ENCODE results near the gene NOS1AP.

NOS1AP gene

GRCh38 chr1:162319493-162320175, 250.1 kb downstream of the NOS1AP start:
- Histone ChIP-seq H3K14ac (ENCODE audit: low read length in 2 of 2) (no peak overlapping the region), H2AK5ac (ENCODE audit: low read length, severe bottlenecking) (no peak overlapping the region), H3K4me3 (ENCODE audit: insufficient read depth in 1 of 2, low read depth in 1 of 2, low read length in 2 of 2) (no peak overlapping the region), H3K4me1 (ENCODE audit: control insufficient read depth, insufficient read depth, low read depth, low read length) (peaks cover 6% of the 10 kb centered on the region), H3K27me3 (ENCODE audit: control insufficient read depth in 1 of 2, insufficient read depth in 1 of 2, low read length in 2 of 2) (peaks cover 0 to 26% of the 10 kb centered on the region in 2 experiments), H3K9ac (ENCODE audit: low read length) (no peak overlapping the region), H2BK12ac (ENCODE audit: low read length in 2 of 2) (no peak overlapping the region), H2AFZ (ENCODE audit: low read depth, low read length) (no peak overlapping the region), H2BK120ac (ENCODE audit: low read depth, low read length) (no peak overlapping the region), H4K8ac (ENCODE audit: low read length) (no peak overlapping the region), H2BK5ac (ENCODE audit: low read depth, low read length, poor library complexity, severe bottlenecking) (no peak overlapping the region), H3K79me1 (replicated peaks; ENCODE audit: low read length, poor library complexity, severe bottlenecking) (no peaks in the 10 kb centered on the region), H3K23ac (ENCODE audit: low read length in 2 of 2) (no peak overlapping the region), H3K36me3 (ENCODE audit: control insufficient read depth in 1 of 2, insufficient read depth in 2 of 2, low read depth in 1 of 2, low read length in 2 of 2) (no peaks in the 10 kb centered on the region), H3K9me3 (ENCODE audit: control insufficient read depth, low read length) (no peaks in the 10 kb centered on the region), H2BK15ac (ENCODE audit: low read depth, poor library complexity, severe bottlenecking) (no peak overlapping the region), H3K18ac (ENCODE audit: low read depth in 1 of 2, low read length in 2 of 2) (no peak overlapping the region), H3K4ac (ENCODE audit: low read depth in 1 of 2, low read length in 2 of 2) (no peak overlapping the region), H3K27ac (ENCODE audit: low read length, poor library complexity, severe bottlenecking) (no peak overlapping the region), H3K4me2 (ENCODE audit: low read length, poor library complexity, severe bottlenecking) (no peak overlapping the region), H4K91ac (ENCODE audit: low read length) (no peak overlapping the region)
- DNase-seq = no peak
- WGBS = 84% methylated on average over 9 of the region's 9 CpGs

GRCh38 chr1:162321809-162322422, 252.4 kb downstream of the NOS1AP start:
- Histone ChIP-seq H3K14ac (ENCODE audit: low read length in 2 of 2) (no peak overlapping the region), H2AFZ (ENCODE audit: low read depth, low read length) (no peak overlapping the region), H2BK12ac (ENCODE audit: low read length in 2 of 2) (no peak overlapping the region), H2BK15ac (ENCODE audit: low read depth, poor library complexity, severe bottlenecking) (no peak overlapping the region), H3K27me3 (ENCODE audit: control insufficient read depth in 1 of 2, insufficient read depth in 1 of 2, low read length in 2 of 2) (peaks cover 0 to 26% of the 10 kb centered on the region in 2 experiments), H3K36me3 (ENCODE audit: control insufficient read depth in 1 of 2, insufficient read depth in 2 of 2, low read depth in 1 of 2, low read length in 2 of 2) (no peaks in the 10 kb centered on the region), H3K4me3 (ENCODE audit: insufficient read depth in 1 of 2, low read depth in 1 of 2, low read length in 2 of 2) (no peak overlapping the region), H3K4ac (ENCODE audit: low read depth in 1 of 2, low read length in 2 of 2) (no peak overlapping the region), H3K27ac (ENCODE audit: low read length, poor library complexity, severe bottlenecking) (no peak overlapping the region), H4K8ac (ENCODE audit: low read length) (no peak overlapping the region), H3K9me3 (ENCODE audit: control insufficient read depth, low read length) (no peaks in the 10 kb centered on the region), H3K4me1 (ENCODE audit: control insufficient read depth, insufficient read depth, low read depth, low read length) (peaks cover 6% of the 10 kb centered on the region), H3K23ac (ENCODE audit: low read length in 2 of 2) (no peak overlapping the region), H3K79me1 (replicated peaks; ENCODE audit: low read length, poor library complexity, severe bottlenecking) (no peaks in the 10 kb centered on the region), H3K4me2 (ENCODE audit: low read length, poor library complexity, severe bottlenecking) (no peak overlapping the region), H2AK5ac (ENCODE audit: low read length, severe bottlenecking) (no peak overlapping the region), H3K18ac (ENCODE audit: low read depth in 1 of 2, low read length in 2 of 2) (no peak overlapping the region), H3K9ac (ENCODE audit: low read length) (no peak overlapping the region), H4K91ac (ENCODE audit: low read length) (no peak overlapping the region), H2BK5ac (ENCODE audit: low read depth, low read length, poor library complexity, severe bottlenecking) (no peak overlapping the region), H2BK120ac (ENCODE audit: low read depth, low read length) (no peak overlapping the region)
- no peak for DNase-seq
- WGBS = 95% methylated on average over 2 of the region's 6 CpGs

GRCh38 chr1:162323023-162323422, 253.5 kb downstream of the NOS1AP start:
- H3K9me3 ChIP-seq (ENCODE audit: control insufficient read depth, low read length) = no peaks in the 10 kb centered on the region
- H3K4ac ChIP-seq (ENCODE audit: low read depth in 1 of 2, low read length in 2 of 2) = no peak overlapping the region
- no peaks in the 10 kb centered on the region for H3K79me1 ChIP-seq (replicated peaks; ENCODE audit: low read length, poor library complexity, severe bottlenecking)
- H2BK12ac ChIP-seq (ENCODE audit: low read length in 2 of 2) = no peak overlapping the region
- H3K4me1 ChIP-seq (ENCODE audit: control insufficient read depth, insufficient read depth, low read depth, low read length) = peaks cover 6% of the 10 kb centered on the region
- H3K23ac ChIP-seq (ENCODE audit: low read length in 2 of 2) = no peak overlapping the region
- H2BK15ac ChIP-seq (ENCODE audit: low read depth, poor library complexity, severe bottlenecking) = no peak overlapping the region
- no peak overlapping the region for H4K91ac ChIP-seq (ENCODE audit: low read length)
- no peak overlapping the region for H3K14ac ChIP-seq (ENCODE audit: low read length in 2 of 2)
- H3K4me2 ChIP-seq (ENCODE audit: low read length, poor library complexity, severe bottlenecking) = no peak overlapping the region
- H3K27ac ChIP-seq (ENCODE audit: low read length, poor library complexity, severe bottlenecking) = no peak overlapping the region
- 88% methylated on average over 4 of the region's 5 CpGs for WGBS
- no peak overlapping the region for H2BK120ac ChIP-seq (ENCODE audit: low read depth, low read length)
- no peak overlapping the region for H2AK5ac ChIP-seq (ENCODE audit: low read length, severe bottlenecking)
- peaks cover 0 to 18% of the 10 kb centered on the region in 2 experiments for H3K27me3 ChIP-seq (ENCODE audit: control insufficient read depth in 1 of 2, insufficient read depth in 1 of 2, low read length in 2 of 2)
- no peak for DNase-seq
- H3K4me3 ChIP-seq (ENCODE audit: insufficient read depth in 1 of 2, low read depth in 1 of 2, low read length in 2 of 2) = no peak overlapping the region
- no peak overlapping the region for H4K8ac ChIP-seq (ENCODE audit: low read length)
- no peak overlapping the region for H3K9ac ChIP-seq (ENCODE audit: low read length)
- no peak overlapping the region for H2BK5ac ChIP-seq (ENCODE audit: low read depth, low read length, poor library complexity, severe bottlenecking)
- H2AFZ ChIP-seq (ENCODE audit: low read depth, low read length) = no peak overlapping the region
- H3K18ac ChIP-seq (ENCODE audit: low read depth in 1 of 2, low read length in 2 of 2) = no peak overlapping the region
- H3K36me3 ChIP-seq (ENCODE audit: control insufficient read depth in 1 of 2, insufficient read depth in 2 of 2, low read depth in 1 of 2, low read length in 2 of 2) = no peaks in the 10 kb centered on the region

- no peak overlapping the region for H2BK5ac ChIP-seq (ENCODE audit: low read depth, low read length, poor library complexity, severe bottlenecking)
- no peak overlapping the region for H2AFZ ChIP-seq (ENCODE audit: low read depth, low read length)
- H2BK15ac ChIP-seq (ENCODE audit: low read depth, poor library complexity, severe bottlenecking) = no peak overlapping the region
- peaks cover 0 to 4% of the 10 kb centered on the region in 2 experiments for H3K27me3 ChIP-seq (ENCODE audit: control insufficient read depth in 1 of 2, insufficient read depth in 1 of 2, low read length in 2 of 2)
- H4K91ac ChIP-seq (ENCODE audit: low read length) = no peak overlapping the region
- no peak overlapping the region for H3K23ac ChIP-seq (ENCODE audit: low read length in 2 of 2)
- H3K79me1 ChIP-seq (replicated peaks; ENCODE audit: low read length, poor library complexity, severe bottlenecking) = no peaks in the 10 kb centered on the region
- no peak overlapping the region for H3K4ac ChIP-seq (ENCODE audit: low read depth in 1 of 2, low read length in 2 of 2)
- no peak overlapping the region for H2BK120ac ChIP-seq (ENCODE audit: low read depth, low read length)
- no peak overlapping the region for H3K4me2 ChIP-seq (ENCODE audit: low read length, poor library complexity, severe bottlenecking)
- H3K9me3 ChIP-seq (ENCODE audit: control insufficient read depth, low read length) = no peaks in the 10 kb centered on the region
- H4K8ac ChIP-seq (ENCODE audit: low read length) = no peak overlapping the region
- 88% methylated on average over 1 of the region's 2 CpGs for WGBS
- no peak overlapping the region for H3K27ac ChIP-seq (ENCODE audit: low read length, poor library complexity, severe bottlenecking)
- H3K4me3 ChIP-seq (ENCODE audit: insufficient read depth in 1 of 2, low read depth in 1 of 2, low read length in 2 of 2) = no peak overlapping the region
- H3K36me3 ChIP-seq (ENCODE audit: control insufficient read depth in 1 of 2, insufficient read depth in 2 of 2, low read depth in 1 of 2, low read length in 2 of 2) = no peaks in the 10 kb centered on the region
- no peak overlapping the region for H3K9ac ChIP-seq (ENCODE audit: low read length)
- peaks cover 5% of the 10 kb centered on the region for H3K4me1 ChIP-seq (ENCODE audit: control insufficient read depth, insufficient read depth, low read depth, low read length)
- no peak overlapping the region for H3K18ac ChIP-seq (ENCODE audit: low read depth in 1 of 2, low read length in 2 of 2)
- H3K14ac ChIP-seq (ENCODE audit: low read length in 2 of 2) = no peak overlapping the region
- H2AK5ac ChIP-seq (ENCODE audit: low read length, severe bottlenecking) = no peak overlapping the region
- H2BK12ac ChIP-seq (ENCODE audit: low read length in 2 of 2) = no peak overlapping the region
- no peak for DNase-seq
Observed at GRCh38 chr1:162324396-162324795, 254.9 kb downstream of the NOS1AP start.
